Activated B cell treated with CpG ODN at 0.5 μM for 24 hours (primary cell): ENCODE measurements around the gene KLF5. TPM values are rescaled to one million over a fixed set of nuclear protein-coding genes. Genes with fewer than 3 reads are reported as not detected.
"Not testable (repeated sequence)": the region's sequence is repeated elsewhere in the genome, so short reads cannot be mapped to it uniquely, and the experiment has no call there.

Source experiments
- ATAC-seq: fragments of 200-7000 bp; cut with Tn5 transposase; one replicate; pipeline ENCODE4 v1.10.0; 2021; ENCODE audit warnings: low read depth, mild to moderate bottlenecking, moderate library complexity
- CTCF ChIA-PET: fragments of 350-600 bp; sonication (Branson Sonifier 250); formaldehyde crosslinking; loops from one replicate; lab custom pipeline; 2021; ENCODE audit warnings: antibody characterized with exemption; lab: Charles Lee
- POLR2A ChIA-PET: fragments of 350-600 bp; sonication (Branson Sonifier 250); formaldehyde crosslinking; loops from one replicate; lab custom pipeline; 2021; ENCODE audit warnings: antibody characterized with exemption; lab: Charles Lee
- DNase-seq: peaks from one replicate; pipeline ENCODE4 v3.0.0; 2022
- H3K27ac Mint-ChIP-seq: one replicate; pipeline ENCODE4 v1.8.0; 2020; ENCODE audit warnings: mixed read lengths
- H3K27me3 Mint-ChIP-seq: one replicate; pipeline ENCODE4 v1.8.0; 2021; ENCODE audit warnings: mixed read lengths
- H3K36me3 Mint-ChIP-seq: one replicate; pipeline ENCODE4 v1.8.0; 2021; ENCODE audit warnings: low read depth, mixed read lengths
- H3K4me1 Mint-ChIP-seq: one replicate; pipeline ENCODE4 v1.8.0; 2021; ENCODE audit warnings: mixed read lengths
- H3K4me3 Mint-ChIP-seq: one replicate; pipeline ENCODE4 v1.8.0; 2020; ENCODE audit warnings: mild to moderate bottlenecking, mixed read lengths
- H3K9me3 Mint-ChIP-seq: one replicate; pipeline ENCODE4 v1.8.0; 2020; ENCODE audit warnings: mixed read lengths
- intact Hi-C: fragments of 100-400 bp; cut with micrococcal nuclease; formaldehyde crosslinking; loops from one replicate; pipeline ENCODE4 v1.15.1; 2024
- total RNA-seq: library from RNA; stranded (reverse); gene quantifications from 2 replicates; pipeline ENCODE4 v1.2.3, GENCODE V29; 2022
- TF ChIP-seq, protein P1 (sequence below): fragments of 200-600 bp; IDR thresholded peaks from one replicate; pipeline ENCODE4 v1.8.0; 2022; ENCODE audit warnings: antibody characterized with exemption, mild to moderate bottlenecking

The KLF5 gene
- total RNA-seq, 1 donor from 2014 or later = 0.35 TPM

DNA sequence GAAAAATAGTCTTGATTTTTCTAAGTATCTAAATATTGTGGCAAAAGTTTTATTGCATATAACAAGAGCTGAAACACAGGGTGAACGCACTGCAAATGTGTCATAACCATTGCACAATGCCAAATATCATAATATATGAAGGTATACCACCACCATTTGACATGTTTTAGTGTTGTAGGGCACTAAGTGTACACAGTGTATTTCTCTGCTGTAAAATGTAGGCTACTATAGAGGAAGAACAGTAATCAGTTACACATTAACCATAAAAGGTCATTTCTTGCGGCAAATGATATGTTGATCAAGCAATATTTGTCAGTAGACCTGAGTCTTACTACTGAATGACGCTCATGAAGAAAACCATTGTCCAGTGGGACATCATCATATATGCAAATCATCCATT lies 18.3 kb upstream of the KLF5 start:
- ATAC-seq (no peak), DNase-seq (no peak)
- Mint-ChIP-seq H3K27ac (no peak overlapping the region), H3K27me3 (no peaks in the 10 kb centered on the region), H3K9me3 (no peaks in the 10 kb centered on the region), H3K4me1 (no peaks in the 10 kb centered on the region), H3K36me3 (no peaks in the 10 kb centered on the region), H3K4me3 (no peak overlapping the region)
- CTCF ChIA-PET = no interaction called here
- intact Hi-C loops = no loop called here
- POLR2A ChIA-PET = interaction anchor here (0.6 kb wide), 1 partner anchor 20 kb away, joined by 3 read pairs; no protein-coding TSS in a partner anchor
- TF ChIP-seq, protein P1, sequence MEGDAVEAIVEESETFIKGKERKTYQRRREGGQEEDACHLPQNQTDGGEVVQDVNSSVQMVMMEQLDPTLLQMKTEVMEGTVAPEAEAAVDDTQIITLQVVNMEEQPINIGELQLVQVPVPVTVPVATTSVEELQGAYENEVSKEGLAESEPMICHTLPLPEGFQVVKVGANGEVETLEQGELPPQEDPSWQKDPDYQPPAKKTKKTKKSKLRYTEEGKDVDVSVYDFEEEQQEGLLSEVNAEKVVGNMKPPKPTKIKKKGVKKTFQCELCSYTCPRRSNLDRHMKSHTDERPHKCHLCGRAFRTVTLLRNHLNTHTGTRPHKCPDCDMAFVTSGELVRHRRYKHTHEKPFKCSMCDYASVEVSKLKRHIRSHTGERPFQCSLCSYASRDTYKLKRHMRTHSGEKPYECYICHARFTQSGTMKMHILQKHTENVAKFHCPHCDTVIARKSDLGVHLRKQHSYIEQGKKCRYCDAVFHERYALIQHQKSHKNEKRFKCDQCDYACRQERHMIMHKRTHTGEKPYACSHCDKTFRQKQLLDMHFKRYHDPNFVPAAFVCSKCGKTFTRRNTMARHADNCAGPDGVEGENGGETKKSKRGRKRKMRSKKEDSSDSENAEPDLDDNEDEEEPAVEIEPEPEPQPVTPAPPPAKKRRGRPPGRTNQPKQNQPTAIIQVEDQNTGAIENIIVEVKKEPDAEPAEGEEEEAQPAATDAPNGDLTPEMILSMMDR = no peak

DNA sequence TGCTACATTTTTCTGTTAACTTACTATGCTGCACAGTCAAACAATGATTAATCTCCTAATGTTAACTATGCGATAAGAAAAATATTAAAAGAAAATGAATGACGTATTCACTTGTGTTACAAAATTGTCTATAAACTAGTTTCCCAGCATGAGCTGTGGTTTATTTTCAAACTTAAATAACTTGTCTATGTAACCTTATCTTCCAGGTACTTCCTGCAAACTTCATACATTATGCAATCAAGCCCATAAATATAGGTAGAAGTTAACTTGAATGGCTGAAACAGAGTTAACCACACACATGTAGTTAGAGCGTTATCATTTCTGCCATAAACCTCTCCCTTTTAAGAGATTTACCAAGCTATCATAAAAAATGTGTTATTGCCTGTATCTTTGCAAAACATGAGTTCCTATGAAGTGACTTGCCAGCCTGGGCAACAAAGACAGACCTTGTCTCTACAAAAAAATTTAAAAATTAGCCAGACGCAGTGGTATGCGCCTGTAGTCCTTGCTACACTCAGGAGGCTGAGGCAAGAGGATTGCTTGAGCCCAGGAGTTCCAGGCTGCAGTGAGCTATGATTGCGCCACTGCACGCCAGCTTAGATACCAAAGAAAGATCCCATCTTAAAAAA lies 17.7 kb upstream of the KLF5 start:
- H3K36me3 Mint-ChIP-seq = no peaks in the 10 kb centered on the region
- H3K9me3 Mint-ChIP-seq = no peaks in the 10 kb centered on the region
- no peak for DNase-seq
- H3K27ac Mint-ChIP-seq = no peak overlapping the region
- H3K4me1 Mint-ChIP-seq = no peaks in the 10 kb centered on the region
- no peaks in the 10 kb centered on the region for H3K27me3 Mint-ChIP-seq
- no peak for ATAC-seq
- CTCF ChIA-PET = no interaction called here
- intact Hi-C loops = no loop called here
- TF ChIP-seq, protein P1 = no peak
- POLR2A ChIA-PET = no interaction called here
- H3K4me3 Mint-ChIP-seq = no peak overlapping the region

DNA sequence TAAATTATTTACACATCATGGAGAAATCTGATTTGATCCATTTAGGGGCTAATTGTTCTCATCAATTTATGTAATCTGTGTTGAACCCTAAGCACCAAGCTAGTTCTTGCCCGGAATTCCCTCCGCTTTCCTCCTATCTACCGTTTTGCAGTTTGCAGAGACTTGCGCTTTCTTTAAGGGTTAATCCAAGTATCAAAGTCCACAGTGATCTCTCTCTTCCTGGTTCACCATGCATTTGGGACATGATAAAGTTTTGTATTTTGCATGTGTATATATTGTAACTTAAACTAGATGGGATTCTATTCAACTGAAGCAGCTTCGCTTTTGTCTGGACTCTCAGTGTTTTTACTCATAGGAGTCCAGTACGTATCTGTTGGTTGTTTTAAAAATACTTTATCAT lies 13.8 kb upstream of the KLF5 start:
- Mint-ChIP-seq H3K4me1 (no peaks in the 10 kb centered on the region), H3K27me3 (no peaks in the 10 kb centered on the region), H3K9me3 (no peaks in the 10 kb centered on the region), H3K4me3 (no peak overlapping the region), H3K36me3 (no peaks in the 10 kb centered on the region), H3K27ac (no peak overlapping the region)
- ATAC-seq (no peak), DNase-seq (no peak)
- TF ChIP-seq, protein P1 = no peak
- ChIA-PET POLR2A (no interaction called here), CTCF (no interaction called here)
- intact Hi-C loops = no loop called here

DNA sequence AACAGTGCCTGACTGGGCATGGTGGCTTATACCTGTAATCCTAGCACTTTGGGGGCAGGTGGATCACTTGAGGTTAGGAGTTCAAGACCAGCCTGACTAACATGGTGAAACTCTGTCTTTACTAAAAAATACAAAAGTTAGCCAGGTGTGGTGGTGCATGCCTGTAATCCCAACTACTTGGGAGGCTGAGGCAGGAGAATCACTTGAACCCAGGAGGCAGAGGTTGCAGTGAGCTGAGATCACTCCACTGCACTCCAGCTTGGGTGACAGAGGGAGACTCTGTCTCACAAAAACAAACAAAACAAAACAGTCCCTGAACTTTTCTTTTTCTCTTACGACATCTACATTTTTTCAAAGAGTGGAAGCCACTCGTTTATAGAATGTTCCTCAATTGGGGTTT lies 10.2 kb upstream of the KLF5 start:
- ATAC-seq, intact Hi-C loops, H3K9me3 Mint-ChIP-seq, CTCF ChIA-PET, H3K4me3 Mint-ChIP-seq, H3K36me3 Mint-ChIP-seq, H3K4me1 Mint-ChIP-seq, H3K27ac Mint-ChIP-seq, DNase-seq, POLR2A ChIA-PET, H3K27me3 Mint-ChIP-seq: not testable (repeated sequence)

DNA sequence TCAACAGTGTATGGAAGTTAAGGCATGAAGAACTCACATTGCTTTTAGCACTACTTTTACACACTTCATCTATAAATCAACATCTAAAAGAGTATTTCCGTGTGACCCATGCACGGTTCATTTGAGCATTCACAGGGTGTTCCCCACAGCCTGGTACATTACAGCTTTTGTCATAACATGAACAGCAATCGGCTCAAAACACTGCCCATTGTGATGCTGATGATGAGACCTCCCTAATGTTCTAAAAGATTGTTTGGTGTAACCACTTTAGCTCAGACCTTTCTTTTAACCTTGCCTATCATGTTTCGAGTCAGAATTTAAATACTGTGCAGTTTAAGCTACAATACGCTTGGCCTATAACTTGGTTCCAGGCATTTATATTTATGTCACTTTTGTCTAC lies 4.1 kb upstream of the KLF5 start:
- peaks cover 2% of the 10 kb centered on the region for H3K36me3 Mint-ChIP-seq
- ChIA-PET POLR2A (no interaction called here), CTCF (no interaction called here)
- no peak overlapping the region for H3K27ac Mint-ChIP-seq
- peaks cover 9% of the 10 kb centered on the region for H3K4me1 Mint-ChIP-seq
- DNase-seq (no peak), ATAC-seq (no peak)
- intact Hi-C loops = loop anchor here (5.0 kb wide), 2 partner anchors 1238 to 1762 kb away; no protein-coding TSS in a partner anchor
- H3K4me3 Mint-ChIP-seq = no peak overlapping the region
- peaks cover 39% of the 10 kb centered on the region for H3K27me3 Mint-ChIP-seq
- TF ChIP-seq, protein P1 = no peak
- no peaks in the 10 kb centered on the region for H3K9me3 Mint-ChIP-seq
